ENCODE data around the gene NDUFS4.
"Not testable (repeated sequence)": the region's sequence is repeated elsewhere in the genome, so short reads cannot be mapped to it uniquely, and the experiment has no call there.

NDUFS4 gene

GRCh38 chr5:53667621-53668020 is 107.2 kb downstream of the NDUFS4 start:
- no peak for DNase-seq (ENCODE audit: low spot score)

- DNase-seq (ENCODE audit: low spot score), result no peak
These were observed 111.0 kb downstream of the NDUFS4 start for GRCh38 chr5:53671447-53671846.

- no peak for DNase-seq (ENCODE audit: low spot score)
These were observed 113.7 kb downstream of the NDUFS4 start for GRCh38 chr5:53674121-53674520.

- DNase-seq (ENCODE audit: low spot score), result no peak
These were observed 117.2 kb downstream of the NDUFS4 start for GRCh38 chr5:53677632-53678031.

- no peak for DNase-seq (ENCODE audit: low spot score)
These were observed 118.7 kb downstream of the NDUFS4 start for GRCh38 chr5:53678981-53679660.

GRCh38 chr5:53681079-53681478 is 120.6 kb downstream of the NDUFS4 start:
- DNase-seq (ENCODE audit: low spot score), result no peak

GRCh38 chr5:53691014-53691413 is 130.6 kb downstream of the NDUFS4 start:
- no peak for DNase-seq (ENCODE audit: low spot score)

- DNase-seq (ENCODE audit: low spot score), result no peak
These were observed 134.1 kb downstream of the NDUFS4 start for GRCh38 chr5:53694520-53695022.

- DNase-seq (ENCODE audit: low spot score), result not testable (repeated sequence)
These were observed 150.0 kb downstream of the NDUFS4 start for GRCh38 chr5:53710405-53710804.

GRCh38 chr5:53712327-53712726 is 151.9 kb downstream of the NDUFS4 start:
- DNase-seq (ENCODE audit: low spot score), result no peak

- no peak for DNase-seq (ENCODE audit: low spot score)
These were observed 153.7 kb downstream of the NDUFS4 start for GRCh38 chr5:53713978-53714666.

GRCh38 chr5:53714667-53715010 is 154.2 kb downstream of the NDUFS4 start:
- no peak for DNase-seq (ENCODE audit: low spot score)

GRCh38 chr5:53726121-53726520 is 165.7 kb downstream of the NDUFS4 start:
- DNase-seq (ENCODE audit: low spot score), result no peak

- no peak for DNase-seq (ENCODE audit: low spot score)
These were observed 170.5 kb downstream of the NDUFS4 start for GRCh38 chr5:53730943-53731342.

Measured in RKO (cell line).